ENCODE results near the gene BBS9. TPM values are rescaled to one million over a fixed set of nuclear protein-coding genes. Genes with fewer than 3 reads are reported as not detected.
"Not testable (repeated sequence)": the region's sequence is repeated elsewhere in the genome, so short reads cannot be mapped to it uniquely, and the experiment has no call there.

The BBS9 gene
- total RNA-seq, 1 experiment from 2014 or later = 9.0 TPM

GRCh38 chr7:33477719-33478480 is 348.5 kb downstream of the BBS9 start:
- no peak for DNase-seq (ENCODE audit: extremely low read depth, low read depth)

GRCh38 chr7:33484476-33484875 is 355.1 kb downstream of the BBS9 start:
- not testable (repeated sequence) for DNase-seq (ENCODE audit: extremely low read depth, low read depth)

- no peak for DNase-seq (ENCODE audit: extremely low read depth, low read depth)
Measured at GRCh38 chr7:33485747-33486493, 356.6 kb downstream of the BBS9 start.

- no peak for DNase-seq (ENCODE audit: extremely low read depth, low read depth)
Measured at GRCh38 chr7:33486633-33487032, 357.3 kb downstream of the BBS9 start.

GRCh38 chr7:33487998-33488682 is 358.8 kb downstream of the BBS9 start:
- DNase-seq (ENCODE audit: extremely low read depth, low read depth) = no peak

GRCh38 chr7:33494474-33494873 is 365.1 kb downstream of the BBS9 start:
- DNase-seq (ENCODE audit: extremely low read depth, low read depth) = no peak

GRCh38 chr7:33495207-33495606 is 365.8 kb downstream of the BBS9 start:
- no peak for DNase-seq (ENCODE audit: extremely low read depth, low read depth)

- DNase-seq (ENCODE audit: extremely low read depth, low read depth) = no peak
Measured at GRCh38 chr7:33497051-33497450, 367.7 kb downstream of the BBS9 start.

- DNase-seq (ENCODE audit: extremely low read depth, low read depth) = no peak
Measured at GRCh38 chr7:33500703-33501701, 371.6 kb downstream of the BBS9 start.

- no peak for DNase-seq (ENCODE audit: extremely low read depth, low read depth)
Measured at GRCh38 chr7:33503014-33503413, 373.6 kb downstream of the BBS9 start.

- DNase-seq (ENCODE audit: extremely low read depth, low read depth) = no peak
Measured at GRCh38 chr7:33503736-33504135, 374.4 kb downstream of the BBS9 start.

GRCh38 chr7:33504266-33504665 is 374.9 kb downstream of the BBS9 start:
- DNase-seq (ENCODE audit: extremely low read depth, low read depth) = no peak

- no peak for DNase-seq (ENCODE audit: extremely low read depth, low read depth)
Measured at GRCh38 chr7:33509206-33509605, 379.8 kb downstream of the BBS9 start.

GRCh38 chr7:33511778-33512177 is 382.4 kb downstream of the BBS9 start:
- no peak for DNase-seq (ENCODE audit: extremely low read depth, low read depth)

- no peak for DNase-seq (ENCODE audit: extremely low read depth, low read depth)
Measured at GRCh38 chr7:33516568-33516967, 387.2 kb downstream of the BBS9 start.

GRCh38 chr7:33517191-33517590 is 387.8 kb downstream of the BBS9 start:
- DNase-seq (ENCODE audit: extremely low read depth, low read depth) = no peak

GRCh38 chr7:33527008-33527407 is 397.6 kb downstream of the BBS9 start:
- not testable (repeated sequence) for DNase-seq (ENCODE audit: extremely low read depth, low read depth)

GRCh38 chr7:33527613-33528012 is 398.2 kb downstream of the BBS9 start:
- not testable (repeated sequence) for DNase-seq (ENCODE audit: extremely low read depth, low read depth)

- DNase-seq (ENCODE audit: extremely low read depth, low read depth) = no peak
Measured at GRCh38 chr7:33529070-33529469, 399.7 kb downstream of the BBS9 start.

- DNase-seq (ENCODE audit: extremely low read depth, low read depth) = no peak
Measured at GRCh38 chr7:33530664-33531063, 401.3 kb downstream of the BBS9 start.

Data from NCI-H460 (cell line).